ENCODE data around the gene KRTAP12-2.
"Not testable (repeated sequence)": the region's sequence is repeated elsewhere in the genome, so short reads cannot be mapped to it uniquely, and the experiment has no call there.

Gene KRTAP12-2

DNA sequence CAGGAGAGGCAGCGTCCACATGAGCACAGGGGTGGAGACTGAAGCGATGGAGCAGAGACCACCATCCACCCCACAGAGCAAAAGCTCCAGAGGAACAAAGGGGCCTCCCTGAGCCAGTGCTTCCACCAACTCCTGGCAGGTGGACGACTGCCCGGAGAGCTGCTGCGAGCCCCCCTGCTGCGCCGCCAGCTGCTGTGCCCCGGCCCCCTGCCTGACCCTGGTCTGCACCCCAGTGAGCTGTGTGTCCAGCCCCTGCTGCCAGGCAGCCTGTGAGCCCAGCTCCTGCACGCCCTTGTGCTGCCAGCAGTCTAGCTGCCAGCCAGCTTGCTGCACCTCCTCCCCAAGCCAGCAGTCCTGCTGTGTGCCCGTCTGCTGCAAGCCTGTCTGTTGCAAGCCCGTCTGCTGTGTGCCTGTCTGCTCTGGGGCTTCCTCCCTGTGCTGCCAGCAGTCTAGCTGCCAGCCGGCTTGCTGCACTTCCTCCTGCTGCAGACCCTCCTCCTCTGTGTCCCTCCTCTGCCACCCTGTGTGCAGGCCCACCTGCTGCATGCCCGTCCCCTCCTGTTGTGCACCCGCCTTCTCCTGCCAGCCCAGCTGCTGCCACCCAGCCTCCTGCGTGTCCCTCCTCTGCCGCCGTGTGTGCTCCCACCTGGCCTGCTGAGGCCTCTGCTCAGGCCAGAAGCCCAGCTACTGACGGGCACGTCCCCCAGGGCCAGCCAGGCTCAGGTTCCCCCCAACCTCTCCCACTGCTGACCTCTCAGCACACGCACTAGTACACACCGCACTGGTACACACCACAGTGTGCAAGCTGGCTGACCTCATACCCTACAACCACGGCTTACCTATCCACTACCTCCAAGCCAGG lies 35.6 kb upstream of the KRTAP12-2 start:
- DNase-seq: no peak

DNA sequence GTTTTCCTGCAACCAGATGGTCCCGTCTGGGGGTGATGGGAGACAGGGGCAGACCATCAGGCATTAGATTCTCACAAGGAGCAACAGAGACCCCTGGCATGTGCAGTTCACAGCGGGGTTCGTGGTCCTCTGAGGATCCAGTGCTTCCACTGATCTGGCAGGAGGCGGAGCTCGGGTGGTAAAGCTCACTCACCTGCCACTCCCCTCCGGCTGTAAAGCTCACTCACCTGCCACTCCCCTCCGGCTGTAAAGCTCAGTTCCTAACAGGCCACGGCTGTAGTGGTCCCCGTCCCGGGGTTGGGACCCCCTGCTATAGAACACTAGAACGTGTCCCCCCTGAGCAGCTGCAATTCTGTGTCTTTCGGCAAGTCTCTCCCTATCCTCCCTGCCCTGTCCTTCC lies 34.8 kb upstream of the KRTAP12-2 start:
- no peak for DNase-seq

DNA sequence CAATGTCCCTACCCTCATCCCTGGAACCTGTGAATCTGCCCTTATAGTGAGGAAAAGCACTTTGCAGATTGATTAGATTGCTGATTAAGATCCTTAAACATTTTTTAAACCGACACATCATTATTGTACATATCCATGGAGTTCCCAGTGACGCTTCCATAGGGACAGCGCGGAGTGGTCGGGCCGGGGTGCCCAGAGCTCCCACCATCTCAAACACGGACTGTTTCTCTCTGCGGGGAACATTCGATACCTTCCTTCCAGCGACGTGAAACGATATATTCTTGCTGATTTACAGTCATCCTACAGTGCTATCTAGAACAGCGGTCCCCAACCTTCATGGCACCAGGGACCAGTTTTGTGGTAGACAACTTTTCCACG lies 34.3 kb upstream of the KRTAP12-2 start:
- no peak for DNase-seq

DNA sequence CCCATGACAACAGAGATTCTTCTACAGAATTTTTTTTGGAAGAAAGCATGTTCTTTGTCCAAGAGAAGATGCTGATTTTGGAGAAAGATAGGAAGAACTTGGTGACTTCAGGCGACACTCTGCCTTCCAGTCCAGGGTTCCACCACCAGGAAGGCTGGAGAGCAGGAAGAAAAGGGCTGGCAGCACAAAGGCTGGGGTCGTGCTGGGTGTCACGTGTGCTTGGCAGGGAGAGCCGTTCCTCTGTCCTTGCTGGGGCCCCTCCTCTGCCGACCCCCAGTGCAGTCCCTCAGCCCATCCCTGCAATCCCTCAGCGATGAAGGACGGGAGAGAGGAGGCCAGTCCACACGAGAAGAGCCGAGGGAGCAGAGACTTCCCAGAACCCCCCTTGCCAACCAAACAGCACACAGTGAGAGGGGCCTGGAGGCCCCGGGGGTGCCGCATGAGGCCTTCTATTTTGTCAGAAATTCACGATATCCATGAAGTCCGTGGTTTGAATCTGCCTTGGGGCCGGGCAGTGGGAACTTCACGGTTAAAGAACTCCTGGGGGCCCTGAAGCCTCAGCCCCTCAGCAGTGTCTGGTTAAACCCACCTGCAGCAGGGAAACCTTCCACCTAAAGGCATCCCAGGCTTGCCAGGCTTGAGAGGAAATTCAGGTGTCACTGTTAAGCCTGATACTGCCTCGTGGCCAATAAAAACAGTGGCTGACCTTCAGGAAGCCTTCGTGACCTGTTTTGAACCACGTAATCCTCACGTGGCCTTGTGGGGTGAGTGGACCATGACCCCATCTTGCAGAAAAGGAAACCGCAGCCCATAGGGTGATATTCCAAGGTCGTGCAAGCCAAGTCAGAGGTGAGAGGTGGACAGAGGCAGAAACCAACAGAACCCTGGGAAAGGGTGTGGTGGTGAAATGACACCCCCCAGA lies 33.6 kb upstream of the KRTAP12-2 start:
- DNase-seq: no peak

DNA sequence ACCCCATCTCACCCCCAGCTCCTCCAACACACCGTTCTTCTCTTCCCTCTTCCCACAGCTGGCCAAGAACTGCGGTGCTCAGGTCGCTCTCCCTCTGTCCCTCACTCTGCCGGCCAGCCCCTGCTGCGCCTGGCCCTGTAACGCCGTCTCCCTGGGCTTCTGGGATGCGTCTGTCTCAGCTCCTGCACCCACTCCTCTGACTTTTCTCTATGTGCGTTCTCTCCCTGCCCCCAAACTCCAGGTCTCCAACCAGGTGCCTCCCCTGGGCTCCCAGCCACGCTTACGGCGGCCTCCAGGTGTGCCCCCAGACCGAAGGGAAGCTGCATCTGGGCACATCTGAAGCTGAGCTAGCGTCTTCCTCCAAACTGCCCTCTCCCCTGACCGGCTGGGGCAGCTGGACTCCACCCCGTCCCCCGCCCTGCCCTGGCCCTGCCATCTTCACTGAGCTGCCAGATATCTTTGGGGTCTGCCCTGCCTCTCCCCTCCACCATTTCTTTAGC lies 32.8 kb upstream of the KRTAP12-2 start:
- DNase-seq: no peak

- DNase-seq: no peak
Measured at GRCh38 chr21:44697811-44698734, 31.3 kb upstream of the KRTAP12-2 start.

DNA sequence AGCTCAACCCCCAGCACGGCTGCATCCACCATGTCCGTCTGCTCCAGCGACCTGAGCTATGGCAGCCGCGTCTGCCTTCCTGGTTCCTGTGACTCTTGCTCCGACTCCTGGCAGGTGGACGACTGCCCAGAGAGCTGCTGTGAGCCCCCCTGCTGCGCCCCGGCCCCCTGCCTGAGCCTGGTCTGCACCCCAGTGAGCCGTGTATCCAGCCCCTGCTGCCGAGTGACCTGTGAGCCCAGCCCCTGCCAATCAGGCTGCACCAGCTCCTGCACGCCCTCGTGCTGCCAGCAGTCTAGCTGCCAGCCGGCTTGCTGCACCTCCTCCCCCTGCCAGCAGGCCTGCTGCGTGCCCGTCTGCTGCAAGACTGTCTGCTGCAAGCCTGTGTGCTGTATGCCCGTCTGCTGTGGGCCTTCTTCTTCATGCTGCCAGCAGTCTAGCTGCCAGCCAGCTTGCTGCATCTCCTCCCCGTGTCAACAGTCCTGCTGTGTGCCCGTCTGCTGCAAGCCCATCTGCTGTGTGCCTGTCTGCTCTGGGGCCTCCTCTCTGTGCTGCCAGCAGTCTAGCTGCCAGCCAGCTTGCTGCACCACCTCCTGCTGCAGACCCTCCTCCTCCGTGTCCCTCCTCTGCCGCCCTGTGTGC lies 30.6 kb upstream of the KRTAP12-2 start, which contains the start of gene KRTAP10-12:
Gene KRTAP10-12, plus strand, starts transcription at position 1 of the 639 bp plus-strand sequence. Its CDS starts 30 bp downstream, at position 31.
- not testable (repeated sequence) for DNase-seq

GRCh38 chr21:44696572-44696971 lies 29.8 kb upstream of the KRTAP12-2 start:
- no peak for DNase-seq

- DNase-seq: no peak
Measured at GRCh38 chr21:44695641-44696040, 28.9 kb upstream of the KRTAP12-2 start.

- DNase-seq: no peak
Measured at GRCh38 chr21:44695184-44695583, 28.5 kb upstream of the KRTAP12-2 start.

DNA sequence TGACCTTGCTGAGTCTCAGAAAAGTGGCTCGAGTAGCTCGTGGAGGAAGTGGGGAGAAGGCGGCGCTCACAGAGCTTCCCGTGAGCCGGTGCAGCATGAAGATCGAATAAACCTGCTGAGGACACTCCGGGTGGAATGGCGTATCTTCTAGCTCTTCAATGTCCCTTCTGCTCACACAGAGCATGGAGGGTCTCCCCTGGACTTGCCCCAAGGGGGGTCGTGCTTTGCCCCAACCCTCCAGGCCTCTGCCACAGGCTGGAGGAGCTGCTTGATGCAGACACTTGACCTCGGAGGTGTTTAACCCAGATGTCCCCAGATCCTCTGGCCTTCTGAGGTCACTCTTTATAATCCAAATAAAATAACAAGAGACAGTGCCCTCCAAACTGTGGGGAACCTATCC lies 28.0 kb upstream of the KRTAP12-2 start:
- no peak for DNase-seq

DNA sequence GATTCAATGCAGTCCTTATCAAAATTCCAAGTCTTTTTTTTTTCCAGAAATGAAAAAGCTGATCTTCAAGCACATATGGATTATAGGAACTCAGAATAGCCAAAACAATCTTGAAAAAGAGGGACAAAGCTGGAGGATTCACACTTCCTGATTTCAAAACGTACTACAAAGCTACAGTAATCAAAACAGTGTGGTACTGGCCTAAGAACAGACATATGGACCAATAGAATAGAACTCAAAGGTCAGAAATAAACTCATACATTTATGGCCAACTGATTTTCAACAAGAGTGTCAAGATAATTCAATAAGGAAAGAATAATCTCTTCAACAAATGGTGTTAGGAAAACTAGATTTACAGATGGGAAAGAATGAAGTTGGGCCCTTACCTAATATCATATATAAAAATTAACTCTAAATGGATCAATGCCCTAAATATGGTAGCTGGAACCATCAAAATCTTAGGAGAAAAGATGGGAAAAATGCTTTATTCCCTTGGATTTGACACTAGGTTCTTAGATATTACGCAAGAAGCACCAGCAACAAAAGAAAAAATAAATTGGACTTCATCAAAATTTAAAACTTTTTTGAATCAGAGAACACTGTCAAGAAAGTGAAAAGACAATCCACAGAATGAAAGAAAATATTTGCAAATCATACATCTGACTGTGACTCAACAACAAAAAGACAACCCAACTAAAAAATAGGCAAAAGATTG lies 26.2 kb upstream of the KRTAP12-2 start:
- DNase-seq: no peak

DNA sequence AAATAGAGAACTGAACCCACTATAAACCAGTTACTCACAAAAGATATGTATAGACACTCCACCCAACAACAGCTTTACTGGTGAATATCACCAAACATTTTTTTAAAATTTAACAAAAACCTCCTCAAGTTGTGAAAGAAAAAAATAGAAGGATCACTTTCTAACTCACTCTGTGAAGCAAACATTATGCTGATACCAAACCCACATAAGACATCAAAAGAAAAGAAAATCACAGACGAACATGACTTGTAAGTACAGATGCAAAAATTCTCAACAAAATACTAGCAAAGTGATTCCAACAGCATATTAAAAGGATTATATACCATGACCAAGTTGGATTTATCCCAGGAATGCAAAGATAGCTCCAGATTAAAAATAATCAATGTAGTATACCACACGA lies 25.0 kb upstream of the KRTAP12-2 start:
- no peak for DNase-seq

DNA sequence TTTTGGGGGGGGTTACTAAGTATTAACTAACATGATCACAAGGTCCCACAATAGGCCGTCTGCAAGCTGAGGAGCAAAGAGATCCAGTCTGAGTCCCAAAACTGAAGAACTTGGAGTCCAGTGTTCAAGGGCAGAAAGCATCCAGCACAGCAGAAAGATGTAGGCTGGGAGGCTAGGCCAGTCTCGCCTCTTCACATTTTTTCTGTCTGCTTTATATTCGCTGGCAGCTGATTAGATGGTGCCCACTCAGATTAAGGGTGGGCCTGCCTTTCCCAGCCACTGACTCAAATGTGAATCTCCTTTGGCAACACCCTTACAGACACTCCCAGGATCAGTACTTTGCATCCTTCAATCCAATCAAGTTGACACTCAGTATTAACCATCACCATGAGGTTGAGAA lies 23.0 kb upstream of the KRTAP12-2 start:
- not testable (repeated sequence) for DNase-seq

GRCh38 chr21:44687671-44688070 lies 20.9 kb upstream of the KRTAP12-2 start:
- no peak for DNase-seq

GRCh38 chr21:44686843-44687561 lies 20.3 kb upstream of the KRTAP12-2 start:
- no peak for DNase-seq

DNA sequence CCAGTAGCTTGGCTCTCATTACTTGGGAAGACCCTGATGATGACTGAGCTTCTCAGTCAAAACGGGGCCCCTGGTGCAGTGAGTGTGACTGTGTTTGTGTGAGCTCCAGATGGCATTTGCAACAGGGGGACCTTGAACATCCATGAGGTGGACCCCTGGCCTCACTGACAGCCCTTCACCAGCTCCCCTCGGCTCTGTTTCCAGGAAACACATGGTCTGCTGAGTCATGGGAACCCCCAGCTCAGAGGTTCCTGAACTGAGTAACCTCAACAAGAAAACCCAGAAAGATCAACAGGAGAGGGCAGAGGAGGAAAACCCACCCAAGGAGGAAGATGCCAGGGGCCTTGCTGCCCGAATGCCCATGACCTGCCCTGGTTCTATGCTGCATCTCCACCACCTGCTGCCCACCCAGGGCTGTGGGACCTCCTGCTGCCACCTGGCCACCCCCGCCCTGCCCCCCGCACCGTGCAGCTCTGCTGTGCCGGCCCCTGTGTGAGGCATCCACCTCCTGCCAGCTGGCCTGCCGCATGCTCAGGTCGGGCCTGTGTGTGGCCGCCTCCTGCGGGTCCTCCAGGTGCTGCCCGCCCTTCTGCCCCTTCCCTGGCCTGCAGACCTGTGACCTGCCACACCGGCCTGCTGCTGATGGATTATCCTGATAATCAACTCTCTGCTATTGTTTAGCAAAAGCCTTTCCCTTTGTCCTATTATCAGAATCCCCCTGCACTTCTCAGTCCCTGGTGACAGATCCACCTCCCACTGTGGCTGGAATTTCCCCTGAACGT lies 19.5 kb upstream of the KRTAP12-2 start:
- DNase-seq: no peak

DNA sequence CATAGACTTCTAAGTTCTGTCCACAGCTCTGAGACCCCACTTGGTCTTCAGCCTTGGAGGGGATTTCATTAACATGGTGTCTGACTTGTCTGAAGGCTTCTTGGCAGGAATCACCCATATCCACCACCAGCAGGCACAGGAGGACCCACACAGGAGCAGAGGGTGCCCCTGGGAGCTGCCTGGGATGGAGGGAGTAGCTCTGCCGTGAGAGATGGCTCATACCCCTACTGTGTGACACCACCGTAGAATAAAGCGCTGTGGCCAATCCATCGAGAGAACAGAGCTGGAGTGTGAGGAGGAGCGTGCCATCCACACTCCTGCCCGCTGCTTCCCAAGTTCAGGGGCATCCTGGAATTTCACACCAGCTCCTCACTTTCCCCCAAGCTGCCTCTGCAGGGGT lies 18.3 kb upstream of the KRTAP12-2 start:
- DNase-seq: not testable (repeated sequence)

DNA sequence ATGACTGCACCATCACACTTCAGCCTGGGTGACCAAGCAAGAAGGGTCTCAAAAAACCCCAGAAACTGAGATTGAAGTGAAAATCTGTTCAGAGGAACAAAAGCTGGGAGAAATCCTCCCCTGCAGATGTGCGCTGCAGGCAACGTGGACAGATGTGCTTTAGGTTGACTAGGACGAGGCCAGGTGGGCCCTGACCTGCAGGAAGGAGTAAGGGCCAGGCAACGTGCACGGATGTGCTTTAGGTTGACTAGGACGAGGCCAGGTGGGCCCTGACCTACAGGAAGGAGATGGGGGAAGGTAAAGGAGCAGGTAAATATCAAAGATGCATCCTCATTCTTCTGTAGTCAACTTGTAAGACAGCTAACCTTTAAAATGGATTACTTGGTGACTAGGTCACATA lies 17.8 kb upstream of the KRTAP12-2 start:
- no peak for DNase-seq

DNA sequence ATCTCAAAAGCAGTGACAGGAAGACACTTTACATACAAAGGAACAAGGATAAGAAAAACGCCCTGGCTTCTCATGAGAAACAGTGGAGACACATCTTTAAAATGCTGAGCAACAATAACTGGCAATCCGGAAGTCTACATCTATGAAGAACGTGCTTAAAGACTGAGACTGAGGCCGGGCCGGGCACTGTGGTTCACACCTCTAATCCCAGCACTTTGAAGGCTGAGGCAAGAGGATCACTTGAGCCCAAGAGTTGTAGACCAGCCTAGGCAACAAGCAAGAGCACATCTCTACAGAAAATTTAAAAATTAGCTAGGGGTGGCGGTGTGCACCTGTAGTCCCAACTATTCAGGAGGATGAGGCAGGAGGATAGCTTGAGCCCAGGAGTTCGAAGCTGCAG lies 17.4 kb upstream of the KRTAP12-2 start:
- no peak for DNase-seq

Measured in AML-193 (cell line).